GM19035 (cell line): ENCODE data around the gene SRPRB.
"Not testable (repeated sequence)": the region's sequence is repeated elsewhere in the genome, so short reads cannot be mapped to it uniquely, and the experiment has no call there.

Experiments
- ATAC-seq: cut with Tn5 transposase; IDR thresholded peaks from one replicate; pipeline ENCODE4 v1.9.1; 2021; ENCODE audit not compliant: unreplicated experiment

The SRPRB gene

GRCh38 chr3:133777807-133778568 is 27.6 kb upstream of the SRPRB start:
- no peak for ATAC-seq

DNA sequence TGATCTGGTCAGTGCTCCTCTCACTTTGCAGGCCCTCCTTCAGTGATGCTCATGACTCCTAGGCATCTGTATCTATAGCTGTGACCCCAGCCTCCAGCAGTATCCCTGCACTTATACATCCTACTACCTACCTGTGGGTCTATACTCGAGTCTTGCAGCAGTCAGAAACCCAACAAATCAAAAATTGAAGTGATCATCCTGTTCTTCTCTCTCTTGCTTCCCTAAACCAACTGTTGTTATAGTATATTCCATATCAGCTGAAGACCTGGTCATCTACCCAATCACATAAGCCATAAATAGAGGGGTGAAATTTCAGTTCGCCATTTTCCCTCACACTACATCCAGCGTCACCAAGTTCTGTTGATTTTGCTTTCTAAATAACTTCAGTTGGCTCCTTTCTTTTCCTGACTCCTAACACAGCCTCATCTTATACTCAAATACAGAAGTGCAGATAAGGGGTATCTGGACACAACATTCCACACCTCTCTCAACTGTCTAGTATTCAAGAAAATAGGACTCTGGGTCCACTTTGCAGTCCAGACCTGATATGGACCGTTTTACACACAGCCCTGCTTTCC is 25.9 kb upstream of the SRPRB start:
- no peak for ATAC-seq

DNA sequence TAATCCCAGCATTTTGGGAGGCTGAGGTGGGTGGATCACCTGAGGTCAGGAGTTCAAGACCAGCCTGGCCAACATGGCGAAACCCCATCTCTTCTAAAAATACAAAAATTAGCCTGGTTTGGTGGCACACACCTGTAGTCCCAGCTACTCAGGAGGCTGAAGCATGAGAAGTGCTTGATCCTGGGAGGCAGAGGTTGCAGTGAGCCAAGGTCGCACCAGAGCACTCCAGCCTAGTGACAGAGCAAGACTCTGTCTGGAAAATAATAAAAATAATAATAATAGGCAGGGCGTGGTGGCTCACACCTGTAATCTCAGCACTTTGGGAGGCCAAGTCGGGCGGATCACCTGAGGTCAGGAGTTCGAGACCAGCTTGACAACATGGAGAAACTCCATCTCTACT is 24.9 kb upstream of the SRPRB start:
- not testable (repeated sequence) for ATAC-seq

DNA sequence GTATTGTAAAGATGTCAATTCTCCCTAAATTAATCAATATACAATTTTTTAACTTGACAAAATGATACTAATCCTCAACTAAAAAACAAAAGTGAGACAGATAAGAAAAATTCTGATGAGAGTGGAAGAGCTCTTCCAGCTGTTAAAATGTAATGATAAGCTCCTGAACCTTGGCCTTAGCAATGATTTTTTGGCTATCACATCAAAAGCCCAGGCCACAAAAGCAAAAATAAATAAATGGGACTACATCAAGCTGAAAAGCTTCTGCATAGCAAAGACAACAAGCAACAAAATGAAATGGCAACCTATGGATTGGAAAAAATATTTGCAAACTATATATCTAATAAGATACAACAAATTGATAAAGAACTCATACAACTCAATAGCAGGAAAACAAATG is 24.0 kb upstream of the SRPRB start:
- ATAC-seq = no peak

- ATAC-seq = no peak
Observed at GRCh38 chr3:133782454-133782853, 23.2 kb upstream of the SRPRB start.

GRCh38 chr3:133783762-133784161 is 21.9 kb upstream of the SRPRB start:
- ATAC-seq = no peak

- ATAC-seq = no peak
Observed at GRCh38 chr3:133788024-133788423, 17.6 kb upstream of the SRPRB start.

DNA sequence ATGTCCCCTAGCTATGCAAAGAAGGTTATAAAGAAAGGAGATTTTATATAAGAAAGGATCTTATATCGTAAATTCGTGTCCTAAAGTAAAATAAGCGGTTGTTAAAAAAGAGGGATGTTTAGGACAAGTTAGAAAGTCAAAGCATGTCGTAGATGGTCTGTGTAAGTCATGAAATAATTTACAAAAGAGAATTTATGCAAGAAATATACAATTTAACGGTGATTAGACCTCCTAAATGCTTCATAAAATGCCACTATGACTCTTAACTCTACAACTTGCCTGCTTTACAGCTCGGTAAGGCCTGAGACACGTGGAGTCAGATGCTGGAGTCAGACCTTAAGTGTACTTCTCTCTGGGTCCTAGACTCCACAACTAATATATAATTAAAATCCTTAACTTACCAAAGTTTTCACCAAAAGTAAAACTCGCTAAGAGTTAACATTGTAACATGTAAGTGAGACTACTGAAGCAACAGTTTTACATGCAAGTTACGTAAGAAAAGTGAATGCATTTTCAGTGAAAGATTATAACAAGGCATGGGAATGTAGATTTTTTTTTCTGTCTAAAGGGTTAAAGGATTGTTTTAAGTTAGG is 13.3 kb upstream of the SRPRB start:
- ATAC-seq = no peak

DNA sequence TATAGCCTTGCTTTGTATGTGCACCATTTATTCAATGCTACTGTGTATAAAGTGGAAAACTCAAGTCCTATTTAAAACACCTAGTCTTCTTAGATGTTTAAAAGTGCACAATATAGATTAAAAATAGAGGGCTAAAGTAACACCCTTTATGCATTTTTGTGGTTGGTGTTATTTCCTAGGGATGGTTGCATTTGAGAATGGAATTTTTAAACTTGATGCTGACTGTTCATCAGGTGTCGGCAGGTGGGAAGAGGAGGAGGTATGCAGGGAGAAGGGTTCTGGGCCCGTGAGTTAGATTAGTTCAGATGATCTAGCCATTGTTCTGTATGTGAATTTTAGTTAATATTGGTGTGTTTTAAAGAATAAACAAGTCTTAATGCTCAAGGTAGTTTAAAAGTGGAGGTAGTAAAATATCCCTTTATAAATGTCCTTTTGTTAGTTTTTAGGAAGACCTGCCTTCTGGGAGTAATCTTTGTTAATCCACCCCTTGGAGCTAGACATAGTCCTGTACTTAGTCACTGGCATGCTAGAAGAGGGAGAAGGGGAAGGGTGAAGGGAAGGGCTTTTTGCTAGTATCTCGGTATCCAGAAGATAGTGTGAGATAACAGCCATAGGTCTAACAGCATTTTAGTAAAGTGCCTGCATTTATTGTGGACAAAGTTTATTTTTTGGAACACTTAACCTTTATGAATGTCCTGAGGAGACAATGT is 8.1 kb upstream of the SRPRB start:
- ATAC-seq = no peak

DNA sequence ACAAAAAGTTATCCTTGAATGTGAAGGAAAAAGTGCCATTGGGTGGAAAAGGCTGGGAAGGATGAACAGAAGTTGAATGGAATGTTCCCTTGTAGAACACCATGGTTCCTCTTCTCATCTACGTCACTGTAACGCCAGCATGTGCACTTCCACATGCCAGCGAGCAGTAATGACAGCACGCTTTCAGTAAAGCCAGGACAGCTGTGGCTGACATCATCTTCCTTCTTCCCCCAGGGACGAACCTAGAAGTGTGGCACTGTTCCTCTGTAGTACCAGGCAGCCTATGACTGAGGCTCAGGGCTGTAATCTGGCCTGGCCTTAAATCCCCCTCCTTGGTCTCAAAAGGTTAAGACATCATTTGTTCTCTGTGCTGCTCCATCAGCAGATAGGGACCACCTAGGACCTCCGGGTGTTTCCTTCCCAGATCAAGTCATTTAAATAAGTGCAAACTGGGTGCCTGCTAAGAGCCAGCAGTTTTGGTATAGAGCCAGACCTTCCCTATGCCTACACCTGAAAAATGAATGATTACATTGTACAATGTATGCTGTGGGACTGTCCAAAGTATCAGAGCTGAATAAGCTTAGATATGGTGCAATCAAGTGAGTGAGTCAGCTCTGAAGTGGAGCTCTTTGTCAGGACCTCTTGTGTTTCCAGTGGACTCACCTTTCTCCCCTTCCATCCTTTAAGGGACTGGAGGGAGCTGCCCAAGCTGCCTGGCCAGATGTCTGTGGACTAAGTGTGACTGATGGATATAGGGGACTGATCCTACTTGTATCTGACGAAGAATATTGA is 5.6 kb upstream of the SRPRB start:
- no peak for ATAC-seq

DNA sequence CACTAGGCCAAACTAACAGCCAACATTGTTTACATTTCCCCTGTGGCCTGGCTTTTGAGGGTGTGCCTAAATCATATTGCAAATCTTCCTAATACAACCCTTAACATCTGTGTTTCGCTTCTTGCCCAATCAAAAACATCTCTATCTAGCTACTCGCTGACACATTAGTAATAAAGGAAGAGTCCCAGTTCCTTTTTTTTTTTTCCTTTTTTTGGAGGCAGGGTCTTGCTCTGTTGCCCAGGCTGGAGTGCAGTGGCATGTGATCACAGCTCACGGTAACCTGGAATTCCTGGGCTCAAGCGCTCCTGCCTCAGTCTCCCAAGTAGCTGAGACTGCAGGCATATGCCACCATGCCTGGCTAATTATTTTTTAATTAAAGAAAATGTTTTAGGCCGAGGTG is 2.1 kb upstream of the SRPRB start:
- ATAC-seq = no peak

GRCh38 chr3:133804896-133805295 is 719 bp upstream of the SRPRB start:
- ATAC-seq = no peak

DNA sequence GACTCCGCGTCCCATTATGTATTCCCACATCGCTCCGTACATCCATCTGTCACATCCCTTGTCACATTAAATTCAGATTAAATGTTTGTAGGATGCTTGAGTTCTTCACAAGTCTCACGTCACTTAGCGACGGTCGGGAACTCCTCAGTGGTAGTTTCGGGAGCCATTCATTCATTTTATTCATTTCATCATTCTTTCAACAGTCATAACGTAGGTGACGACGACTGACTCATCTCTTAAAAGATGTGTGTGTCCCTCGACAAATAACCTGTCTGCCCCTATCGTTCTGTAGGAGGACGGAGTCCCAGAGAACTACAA is 272 bp upstream of the SRPRB start:
- ATAC-seq = no peak

DNA sequence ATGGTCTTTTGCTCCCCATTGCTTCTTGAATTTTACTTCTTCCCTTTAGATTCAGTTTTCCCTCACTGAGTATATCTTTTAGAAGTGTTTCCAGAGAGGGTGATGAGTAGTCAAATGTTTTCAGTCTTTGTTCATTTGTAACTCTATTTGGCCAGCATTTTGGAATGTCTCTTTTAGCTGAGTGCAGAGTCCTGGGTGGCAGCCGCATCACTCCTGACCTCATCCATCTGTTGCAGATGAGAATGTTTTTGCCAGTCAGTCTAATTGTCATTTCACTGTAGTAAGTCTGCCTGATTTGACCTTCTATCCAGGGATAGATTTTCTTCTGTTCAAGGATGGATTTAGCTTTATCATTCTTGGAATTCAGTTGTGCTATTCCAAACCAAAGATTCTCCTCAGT is 7.3 kb downstream of the SRPRB start:
- no peak for ATAC-seq

GRCh38 chr3:133815386-133815785 is 9.8 kb downstream of the SRPRB start:
- no peak for ATAC-seq

GRCh38 chr3:133820129-133820528 is 14.5 kb downstream of the SRPRB start:
- ATAC-seq = no peak

DNA sequence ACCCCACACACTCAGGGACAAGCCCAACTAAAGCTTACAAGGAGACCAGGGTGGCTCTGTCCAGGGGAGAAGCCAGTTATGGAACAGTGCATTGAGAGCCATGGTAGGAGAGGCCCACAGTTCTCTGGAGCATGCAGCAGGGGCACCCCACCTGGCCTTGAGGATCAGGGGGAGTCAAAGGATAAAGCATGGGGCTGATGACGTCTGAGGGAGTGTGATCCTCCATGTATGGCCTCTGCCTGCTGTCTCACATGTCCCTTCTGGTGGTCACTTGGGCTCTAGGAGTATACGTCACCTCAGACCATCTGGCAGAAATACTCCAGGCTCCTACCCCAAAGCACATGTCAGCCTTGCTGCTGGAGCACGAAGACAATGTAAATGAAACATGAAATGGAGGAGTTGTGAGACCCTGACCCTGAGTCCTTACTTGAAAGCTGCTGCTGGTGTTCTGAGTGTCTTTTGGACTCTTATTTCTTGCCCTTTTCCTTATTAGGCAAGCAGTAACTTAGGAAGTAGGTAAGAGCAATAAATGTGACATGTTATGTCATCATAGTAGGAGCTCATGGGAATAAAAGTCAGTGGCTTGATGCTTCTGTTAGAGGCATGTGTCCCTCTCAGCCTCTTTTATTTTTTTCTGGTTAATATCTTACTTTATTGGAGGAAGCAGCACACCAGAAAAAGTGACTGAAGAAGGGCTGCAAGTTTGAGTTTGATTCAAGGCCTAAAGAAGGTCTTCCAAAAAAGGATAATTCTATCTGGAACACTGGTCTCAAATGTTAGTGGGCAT is 15.5 kb downstream of the SRPRB start:
- no peak for ATAC-seq

GRCh38 chr3:133821767-133822638 is 16.4 kb downstream of the SRPRB start:
- no peak for ATAC-seq

- ATAC-seq = no peak
Observed at GRCh38 chr3:133824961-133825485, 19.4 kb downstream of the SRPRB start.
